K562 (cell line): Measurements from ENCODE around the gene HYPK. TPM values are rescaled to one million over a fixed set of nuclear protein-coding genes. Genes with fewer than 3 reads are reported as not detected.
A peak's percentile ranks its signal among the peaks of the same experiment; 100 is the strongest.

Experiments used
- ATAC-seq: fragments of 200-7000 bp; cut with Tn5 transposase; 3 replicates; pipeline ENCODE4 v1.9.1; 2020; ENCODE audit warnings: moderate library complexity
- BruUV-seq: library from RNA; stranded (reverse); fragments of 400-500 nt; replicated peaks from 2 replicates; lab custom pipeline; 2021; lab: Mats Ljungman, UMichigan
- CTCF ChIA-PET: fragments of 300-600 bp; formaldehyde crosslinking; extraction: SDS; loops from one replicate; lab custom pipeline; 2021; ENCODE audit warnings: low intra/inter-chr PET ratio; lab: Yijun Ruan, JAX
- POLR2A ChIA-PET: fragments of 300-600, 350-650 bp; sonication (Branson Sonifier 250); formaldehyde crosslinking; extraction: SDS; loops from one replicate; lab custom pipeline; 2021; ENCODE audit warnings: antibody characterized with exemption, inconsistent platforms; lab: Yijun Ruan, JAX
- DNase-seq, 4 experiments: peaks; one replicate each; pipeline versions ENCODE4 v3.0.0 to v3.0.0-alpha.2; 2011 to 2018; ENCODE audit warnings: low spot score in 3 of 4, mixed read lengths in 3 of 4; ENCODE audit errors: extremely low read depth in 1 of 4
- FAIRE-seq: peaks from 2 replicates; lab custom pipeline; 2011; peaks lifted over from hg19 to GRCh38; lab: Jason Lieb, UNC
- H2AFZ ChIP-seq: 2 replicates; pipeline ENCODE4 v1.6.0; 2011; ENCODE audit warnings: low read depth, low read length, control low read depth, inconsistent platforms
- H3K27ac ChIP-seq: fragments of 200-600 bp; 3 replicates; pipeline ENCODE4 v1.8.0; 2011; ENCODE audit warnings: low read depth, mild to moderate bottlenecking, control low read depth, inconsistent platforms, low read length, moderate library complexity, mixed read lengths; ENCODE audit errors: extremely low read depth
- H3K27me3 ChIP-seq, 2 experiments: fragments of 300-600 bp in 1 of 2; 2 replicates in 1 of 2; 3 replicates in 1 of 2; pipeline versions ENCODE4 v1.6.0 to v1.8.0; 2011; ENCODE audit warnings: inconsistent platforms in 2 of 2, low read length in 2 of 2, mild to moderate bottlenecking in 1 of 2, mixed read lengths in 1 of 2, moderate library complexity in 1 of 2; ENCODE audit not compliant: control insufficient read depth in 2 of 2, insufficient read depth in 2 of 2
- H3K36me3 ChIP-seq: fragments of 300-600 bp; 3 replicates; pipeline ENCODE4 v1.8.0; 2011; ENCODE audit warnings: mild to moderate bottlenecking, low read length, inconsistent platforms; ENCODE audit not compliant: control insufficient read depth, insufficient read depth
- H3K4me1 ChIP-seq, 2 experiments: fragments of 200-600 bp in 1 of 2; replicated peaks in 1 of 2; 2 replicates in 1 of 2; 3 replicates in 1 of 2; pipeline versions ENCODE4 v1.5.1 to v1.8.0; 2011; ENCODE audit warnings: inconsistent platforms in 2 of 2, low read length in 2 of 2, mild to moderate bottlenecking in 1 of 2, mixed read lengths in 1 of 2, moderate library complexity in 1 of 2; ENCODE audit not compliant: control insufficient read depth in 2 of 2, insufficient read depth in 2 of 2
- H3K4me2 ChIP-seq: 2 replicates; pipeline ENCODE4 v1.6.1; 2011; ENCODE audit warnings: low read length, control low read depth, inconsistent platforms, mixed read lengths; ENCODE audit not compliant: insufficient read depth
- H3K4me3 ChIP-seq: fragments of 200-600 bp; sonication (generic), shearing (Covaris generic); 2 replicates; pipeline ENCODE4 v1.5.1; 2016; ENCODE audit warnings: control low read depth, inconsistent platforms
- H3K79me2 ChIP-seq: fragments of 200-600 bp; 3 replicates; pipeline ENCODE4 v1.8.0; 2011; ENCODE audit warnings: low read length, inconsistent platforms; ENCODE audit not compliant: control insufficient read depth, insufficient read depth
- H3K9ac ChIP-seq, 2 experiments: 2 replicates each; pipeline versions ENCODE4 v1.6.0 to v1.6.1; 2011; ENCODE audit warnings: low read depth in 2 of 2, low read length in 2 of 2, control low read depth in 1 of 2, inconsistent platforms in 1 of 2, mild to moderate bottlenecking in 1 of 2, mixed read lengths in 1 of 2; ENCODE audit not compliant: insufficient read depth in 1 of 2
- H3K9me1 ChIP-seq: one replicate; pipeline ENCODE4 v1.6.0; 2011; ENCODE audit warnings: inconsistent platforms, mild to moderate bottlenecking, low read length, moderate library complexity; ENCODE audit not compliant: control insufficient read depth, insufficient read depth
- H3K9me3 ChIP-seq: replicated peaks from 2 replicates; pipeline ENCODE4 v1.5.1; 2011; ENCODE audit warnings: low read depth, low read length, inconsistent platforms; ENCODE audit not compliant: control insufficient read depth, insufficient read depth
- H4K20me1 ChIP-seq: replicated peaks from 2 replicates; pipeline ENCODE4 v1.6.1; 2011; ENCODE audit warnings: low read length, inconsistent platforms, mixed read lengths; ENCODE audit not compliant: control insufficient read depth, insufficient read depth
- ARNT ChIP-seq, 2 experiments: fragments of 450-650 bp; IDR thresholded peaks; 2 replicates each; pipeline ENCODE4 v1.6.1; 2016; ENCODE audit warnings: mild to moderate bottlenecking in 1 of 2
- CEBPG ChIP-seq, 3 experiments: fragments of 200-800 bp in 1 of 3; sonication (Bioruptor generic) in 1 of 3; sonication (generic) in 1 of 3; formaldehyde crosslinking in 1 of 3; IDR thresholded peaks in 2 of 3; conservative IDR thresholded peaks in 1 of 3; 2 replicates each; pipeline versions ENCODE4 v1.6.1 to v1.8.0; 2016 to 2022; ENCODE audit warnings: missing compliant biosample characterization in 2 of 3, missing genetic modification characterization in 2 of 3, mild to moderate bottlenecking in 1 of 3, missing genetic modification reagents in 1 of 3
- HDAC8 ChIP-seq: fragments of 450-650 bp; IDR thresholded peaks from 2 replicates; pipeline ENCODE4 v1.6.1; 2016; ENCODE audit warnings: mild to moderate bottlenecking, missing genetic modification characterization, moderate library complexity, missing compliant biosample characterization
- ID3 ChIP-seq, 2 experiments: fragments of 250-450 bp in 1 of 2; fragments of 450-650 bp in 1 of 2; sonication (Bioruptor Pico) in 1 of 2; IDR thresholded peaks; 2 replicates each; pipeline versions ENCODE4 v1.6.1 to v1.8.0; 2016 to 2021; ENCODE audit warnings: mild to moderate bottlenecking in 2 of 2, moderate library complexity in 2 of 2, missing compliant biosample characterization in 1 of 2, missing genetic modification characterization in 1 of 2
- KDM5B ChIP-seq: fragments of 200-600 bp; sonication (generic); IDR thresholded peaks from 2 replicates; pipeline ENCODE4 v1.6.1; 2012; ENCODE audit warnings: low read depth, mild to moderate bottlenecking, moderate library complexity, low read length, control low read depth, inconsistent platforms; ENCODE audit not compliant: insufficient replicate concordance
- POLR2AphosphoS5 ChIP-seq: IDR thresholded peaks from 2 replicates; pipeline ENCODE4 v1.6.1; 2011; ENCODE audit warnings: mild to moderate bottlenecking, low read depth, low read length, moderate library complexity; ENCODE audit not compliant: control insufficient read depth, insufficient read depth
- SUPT5H ChIP-seq: fragments of 450-650 bp; IDR thresholded peaks from 2 replicates; pipeline ENCODE4 v1.6.1; 2016
- TCFL5 ChIP-seq: fragments of 250-450 bp; sonication (Bioruptor Pico); conservative IDR thresholded peaks from 2 replicates; pipeline ENCODE4 v1.6.1; 2021; ENCODE audit warnings: mild to moderate bottlenecking, moderate library complexity, matching md5 sums
- U2AF2 ChIP-seq: fragments of 200-400 bp; formaldehyde crosslinking; optimal IDR thresholded peaks from 2 replicates; pipeline ENCODE3; 2017; ENCODE audit warnings: low read depth, mild to moderate bottlenecking, low read length
- ZNF311 ChIP-seq: fragments of 250-450 bp; sonication (Bioruptor Pico); IDR thresholded peaks from 2 replicates; pipeline ENCODE4 v1.4.0; 2020; ENCODE audit warnings: mild to moderate bottlenecking, moderate library complexity
- ZNF431 ChIP-seq: sonication (generic); formaldehyde crosslinking; IDR thresholded peaks from 2 replicates; pipeline ENCODE4 v1.8.0; 2022; ENCODE audit warnings: mild to moderate bottlenecking, missing genetic modification reagents
- ZNF586 ChIP-seq: fragments of 450-650 bp; formaldehyde crosslinking; conservative IDR thresholded peaks from 2 replicates; pipeline ENCODE4 v1.4.0; 2020; ENCODE audit warnings: mild to moderate bottlenecking, moderate library complexity
- ZNF785 ChIP-seq: fragments of 250-450 bp; sonication (Bioruptor Pico); IDR thresholded peaks from 2 replicates; pipeline ENCODE4 v1.4.0; 2020; ENCODE audit warnings: mild to moderate bottlenecking
- WGBS: fragments of 100-300 bp; shearing (Covaris generic); methylation state at CpG from one replicate; pipeline ENCODE4 v1.1.6; 2016; ENCODE audit warnings: low coverage, mixed read lengths; ENCODE audit not compliant: insufficient coverage; ENCODE audit errors: missing lambda C conversion rate; 5-methylcytosine and 5-hydroxymethylcytosine counted together
- in situ Hi-C: fragments of 300-500 bp; cut with MboI; formaldehyde crosslinking; loops from 4 replicates; pipeline ENCODE4 v1.15.0; 2018; ENCODE audit warnings: inconsistent platforms, mixed read lengths
- intact Hi-C: fragments of 100-400 bp; cut with micrococcal nuclease; formaldehyde crosslinking; loops from 2 replicates; pipeline ENCODE4 v1.14.2; 2022
- polyA plus RNA-seq, 8 experiments: library from polyadenylated mRNA; depleted of rRNA in 4 of 8; stranded (reverse) in 5 of 8; unstranded in 3 of 8; fragments of >200 nt; fragmentation: Nextera tagmentation in 2 of 8; fragmentation: Illumina TruSeq in 1 of 8; extraction: Ambion mirVana in 2 of 8; extraction: Trizol in 1 of 8; gene quantifications; 2 replicates each; pipeline versions ENCODE4 v1.2.1 to v1.2.3, GENCODE V29; 2011 to 2014; ENCODE audit warnings: inconsistent platforms in 1 of 8, missing spikeins in 1 of 8
- total RNA-seq, 7 experiments: library from RNA; depleted of rRNA in 6 of 7; stranded (reverse); fragments of >200 nt in 6 of 7; fragmentation: Illumina TruSeq in 2 of 7; extraction: Trizol in 2 of 7; gene quantifications; 2 replicates each; pipeline versions ENCODE4 v1.2.1 to v1.2.3, GENCODE V29; 2011 to 2021; ENCODE audit warnings: low replicate concordance in 1 of 7

HYPK gene
- total and polyA plus RNA-seq, 9 of the 15 experiments (the other 6 are each of a cell fraction or from before 2014, with no cell fraction given): 7.2 to 28.0 (median 21.1) TPM

DNA sequence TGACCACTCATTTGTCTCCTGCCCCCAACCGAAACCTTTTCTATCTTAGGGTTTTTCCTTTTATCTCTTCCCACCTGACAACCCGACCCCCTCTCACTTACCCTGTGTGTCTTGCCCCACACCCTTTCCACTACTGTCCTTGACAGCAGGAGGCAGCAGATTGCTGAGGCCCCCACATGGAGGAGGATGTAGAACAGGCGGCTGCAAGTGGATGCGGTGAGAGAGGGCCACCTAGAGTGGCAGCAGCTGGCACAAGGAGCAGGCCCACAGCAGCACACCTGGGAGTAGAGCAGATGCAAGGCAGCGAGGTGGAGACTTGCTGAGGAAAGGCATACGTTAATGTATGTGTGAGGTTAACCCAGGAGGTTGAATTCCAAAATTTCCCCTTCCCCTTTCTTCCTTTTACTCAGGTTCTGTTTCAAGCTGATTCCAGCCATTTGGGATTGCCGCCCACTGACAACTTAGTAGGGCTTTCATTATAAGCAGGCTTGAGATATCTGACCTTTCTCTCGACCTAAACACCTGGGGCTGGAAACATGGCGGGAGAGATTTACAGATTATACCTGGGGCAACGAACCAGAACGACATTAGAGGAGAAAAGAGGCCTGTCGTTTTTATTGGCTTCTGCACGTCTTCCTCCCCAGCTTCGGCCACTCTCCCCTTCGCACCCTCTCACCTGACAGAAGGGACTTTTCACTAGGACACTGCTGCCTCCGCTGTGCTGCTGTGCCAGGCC, 1.0 kb upstream of the HYPK start:
- Histone ChIP-seq H3K36me3 (peaks cover 80% of the 10 kb centered on the region), H3K4me2 (peak overlapping the region; percentile 100; the same call in 1 of the 2 replicates), H3K9me1 (peaks cover 11% of the 10 kb centered on the region), H3K4me3 (no peak overlapping the region), H3K9me3 (no peaks in the 10 kb centered on the region), H3K27ac (peak overlapping the region; percentile 81), H3K9ac (peak overlapping the region in 1 of 2 experiments; percentile 92; a peak in 1 of 4 replicates), H2AFZ (no peak overlapping the region), H3K79me2 (peaks cover 32% of the 10 kb centered on the region), H3K4me1 (peaks cover 21 to 32% of the 10 kb centered on the region in 2 experiments), H3K27me3 (no peaks in the 10 kb centered on the region), H4K20me1 (0 out of 2 replicates have a peak, but pooled peaks cover 4% of the 10 kb centered on the region)
- CTCF ChIA-PET: no interaction called here
- peak in 2 of 4 experiments; percentile 26 to 43 for DNase-seq
- ATAC-seq: 0 out of 3 replicates have a peak, but pooled peaks have one; percentile 3
- no peak for FAIRE-seq
- POLR2A ChIA-PET: interaction anchor here (0.6 to 3.7 kb wide), 5 partner anchors 9 to 284 kb away, joined by 3 to 29 read pairs (median 4); partner anchors contain the start of gene SERF2
- no TSS peak for BruUV-seq
- WGBS: 66% methylated on average over 16 of the region's 16 CpGs
- in situ Hi-C loops (no loop called here), intact Hi-C loops (no loop called here)
- TF ChIP-seq ZNF785 (CRISPR knock-in tag): no peak
- no peak for TF ChIP-seq U2AF2
- TF ChIP-seq KDM5B: peak; percentile 4
- TF ChIP-seq ZNF431: no peak
- no peak for TF ChIP-seq ZNF311
- no peak for TF ChIP-seq HDAC8 (tag)
- no peak for TF ChIP-seq ARNT (IDR thresholded peaks at IDR 0.05)
- TF ChIP-seq ID3 (CRISPR knock-in tag; IDR thresholded peaks at IDR 0.05): no peak
- no peak for TF ChIP-seq ID3 (tag; IDR thresholded peaks at IDR 0.05)
- TF ChIP-seq CEBPG (CRISPR knock-in tag; IDR thresholded peaks at IDR 0.05): 0 out of 2 replicates have a peak, but pooled peaks have one; percentile 0
- no peak for TF ChIP-seq CEBPG (tag; conservative IDR thresholded peaks at IDR 0.05 in 1 of 2, IDR thresholded peaks at IDR 0.05 in 1 of 2)
- peak; percentile 39; the same call in 1 of the 2 replicates for TF ChIP-seq POLR2AphosphoS5
- 0 out of 2 replicates have a peak, but pooled peaks have one; percentile 10 for TF ChIP-seq SUPT5H
- TF ChIP-seq TCFL5 (CRISPR knock-in tag): no peak
- no peak for TF ChIP-seq ZNF586 (CRISPR knock-in tag)
